GM19240 (cell line): ENCODE results near the gene NOL9.
"Not testable (repeated sequence)": the region's sequence is repeated elsewhere in the genome, so short reads cannot be mapped to it uniquely, and the experiment has no call there.

Source experiments
- DNase-seq: peaks from one replicate; pipeline ENCODE4 v3.0.0; 2011; ENCODE audit warnings: low spot score; ENCODE audit not compliant: insufficient read length

The NOL9 gene

GRCh38 chr1:6554031-6554906 lies at the start of gene NOL9:
Gene NOL9 (minus strand): TSS chr1:6554513. CDS start chr1:6554502, 11 bp downstream.
- peak; percentile 94 for DNase-seq

GRCh38 chr1:6603238-6603914 lies 49.1 kb upstream of the NOL9 start:
- DNase-seq = no peak

GRCh38 chr1:6602669-6603237 lies 48.4 kb upstream of the NOL9 start, which contains the start of gene KLHL21:
Gene KLHL21 (minus strand): TSS chr1:6602869. CDS start chr1:6602817, 52 bp downstream.
- DNase-seq = peak; percentile 71

GRCh38 chr1:6601923-6602668 lies 47.8 kb upstream of the NOL9 start:
- no peak for DNase-seq

- peak; percentile 55 for DNase-seq
Measured at GRCh38 chr1:6601049-6601922, 47.0 kb upstream of the NOL9 start.

- no peak for DNase-seq
Measured at GRCh38 chr1:6600410-6601048, 46.2 kb upstream of the NOL9 start.

- not testable (repeated sequence) for DNase-seq
Measured at GRCh38 chr1:6599991-6600390, 45.7 kb upstream of the NOL9 start.

GRCh38 chr1:6599141-6599975 lies 45.0 kb upstream of the NOL9 start:
- no peak for DNase-seq

- DNase-seq = no peak
Measured at GRCh38 chr1:6597777-6598131, 43.4 kb upstream of the NOL9 start.

GRCh38 chr1:6596886-6597776 lies 42.8 kb upstream of the NOL9 start:
- DNase-seq = no peak

GRCh38 chr1:6596351-6596750 lies 42.0 kb upstream of the NOL9 start:
- DNase-seq = no peak

GRCh38 chr1:6594977-6595740 lies 40.8 kb upstream of the NOL9 start:
- DNase-seq = no peak

- DNase-seq = no peak
Measured at GRCh38 chr1:6593810-6594209, 39.5 kb upstream of the NOL9 start.

- DNase-seq = no peak
Measured at GRCh38 chr1:6592865-6593593, 38.7 kb upstream of the NOL9 start.

- no peak for DNase-seq
Measured at GRCh38 chr1:6592441-6592840, 38.1 kb upstream of the NOL9 start.

- no peak for DNase-seq
Measured at GRCh38 chr1:6591644-6592043, 37.3 kb upstream of the NOL9 start.

- DNase-seq = no peak
Measured at GRCh38 chr1:6591222-6591621, 36.9 kb upstream of the NOL9 start.
